Measurements from ENCODE around the gene TJP2.

The TJP2 gene

GRCh38 chr9:69317081-69317480, 143.0 kb downstream of the TJP2 start:
- no peak for DNase-seq (ENCODE audit: low read depth, low spot score)
- Histone ChIP-seq H3K9me3 (ENCODE audit: insufficient read depth, low read length) (peaks cover 43% of the 10 kb centered on the region), H3K36me3 (ENCODE audit: insufficient read depth, insufficient read length, low read length) (no peaks in the 10 kb centered on the region), H3K9ac (ENCODE audit: insufficient read length, low read depth) (no peak overlapping the region), H3K4me1 (ENCODE audit: insufficient read depth, insufficient read length) (no peaks in the 10 kb centered on the region), H3K27me3 (ENCODE audit: insufficient read depth, insufficient read length) (no peaks in the 10 kb centered on the region), H3K4me3 (ENCODE audit: insufficient read length, low read depth) (no peak overlapping the region)
- TF ChIP-seq SUZ12 (IDR thresholded peaks at IDR 0.05; ENCODE audit: extremely low read depth, insufficient read depth, insufficient read length) = no peak
- no peak for TF ChIP-seq YY1 (IDR thresholded peaks at IDR 0.05; ENCODE audit: insufficient read depth, insufficient read length)
- TF ChIP-seq ZNF274 (IDR thresholded peaks at IDR 0.05; ENCODE audit: low read depth, low read length) = no peak

GRCh38 chr9:69317894-69318293, 143.8 kb downstream of the TJP2 start:
- Histone ChIP-seq H3K36me3 (ENCODE audit: insufficient read depth, insufficient read length, low read length) (no peaks in the 10 kb centered on the region), H3K4me1 (ENCODE audit: insufficient read depth, insufficient read length) (no peaks in the 10 kb centered on the region), H3K4me3 (ENCODE audit: insufficient read length, low read depth) (no peak overlapping the region), H3K27me3 (ENCODE audit: insufficient read depth, insufficient read length) (peaks cover 8% of the 10 kb centered on the region), H3K9ac (ENCODE audit: insufficient read length, low read depth) (no peak overlapping the region), H3K9me3 (ENCODE audit: insufficient read depth, low read length) (peaks cover 34% of the 10 kb centered on the region)
- TF ChIP-seq YY1 (IDR thresholded peaks at IDR 0.05; ENCODE audit: insufficient read depth, insufficient read length) (no peak), ZNF274 (IDR thresholded peaks at IDR 0.05; ENCODE audit: low read depth, low read length) (no peak), SUZ12 (IDR thresholded peaks at IDR 0.05; ENCODE audit: extremely low read depth, insufficient read depth, insufficient read length) (no peak)
- DNase-seq (ENCODE audit: low read depth, low spot score) = no peak

- H3K9me3 ChIP-seq (ENCODE audit: insufficient read depth, low read length) = peaks cover 19% of the 10 kb centered on the region
- no peak overlapping the region for H3K4me3 ChIP-seq (ENCODE audit: insufficient read length, low read depth)
- H3K4me1 ChIP-seq (ENCODE audit: insufficient read depth, insufficient read length) = no peaks in the 10 kb centered on the region
- TF ChIP-seq SUZ12 (IDR thresholded peaks at IDR 0.05; ENCODE audit: extremely low read depth, insufficient read depth, insufficient read length) (no peak), YY1 (IDR thresholded peaks at IDR 0.05; ENCODE audit: insufficient read depth, insufficient read length) (no peak), ZNF274 (IDR thresholded peaks at IDR 0.05; ENCODE audit: low read depth, low read length) (no peak)
- DNase-seq (ENCODE audit: low read depth, low spot score) = no peak
- H3K36me3 ChIP-seq (ENCODE audit: insufficient read depth, insufficient read length, low read length) = no peaks in the 10 kb centered on the region
- peaks cover 23% of the 10 kb centered on the region for H3K27me3 ChIP-seq (ENCODE audit: insufficient read depth, insufficient read length)
- no peak overlapping the region for H3K9ac ChIP-seq (ENCODE audit: insufficient read length, low read depth)
Observed at GRCh38 chr9:69319324-69320025, 145.4 kb downstream of the TJP2 start.

GRCh38 chr9:69322256-69322655, 148.2 kb downstream of the TJP2 start:
- Histone ChIP-seq H3K4me1 (ENCODE audit: insufficient read depth, insufficient read length) (no peaks in the 10 kb centered on the region), H3K9me3 (ENCODE audit: insufficient read depth, low read length) (no peaks in the 10 kb centered on the region), H3K27me3 (ENCODE audit: insufficient read depth, insufficient read length) (peaks cover 48% of the 10 kb centered on the region), H3K36me3 (ENCODE audit: insufficient read depth, insufficient read length, low read length) (no peaks in the 10 kb centered on the region), H3K9ac (ENCODE audit: insufficient read length, low read depth) (no peak overlapping the region), H3K4me3 (ENCODE audit: insufficient read length, low read depth) (no peak overlapping the region)
- TF ChIP-seq SUZ12 (IDR thresholded peaks at IDR 0.05; ENCODE audit: extremely low read depth, insufficient read depth, insufficient read length) = no peak
- no peak for TF ChIP-seq ZNF274 (IDR thresholded peaks at IDR 0.05; ENCODE audit: low read depth, low read length)
- no peak for TF ChIP-seq YY1 (IDR thresholded peaks at IDR 0.05; ENCODE audit: insufficient read depth, insufficient read length)
- DNase-seq (ENCODE audit: low read depth, low spot score) = no peak

GRCh38 chr9:69323861-69324260, 149.8 kb downstream of the TJP2 start:
- Histone ChIP-seq H3K4me1 (ENCODE audit: insufficient read depth, insufficient read length) (no peaks in the 10 kb centered on the region), H3K36me3 (ENCODE audit: insufficient read depth, insufficient read length, low read length) (no peaks in the 10 kb centered on the region), H3K27me3 (ENCODE audit: insufficient read depth, insufficient read length) (peaks cover 49% of the 10 kb centered on the region), H3K4me3 (ENCODE audit: insufficient read length, low read depth) (no peak overlapping the region), H3K9ac (ENCODE audit: insufficient read length, low read depth) (no peak overlapping the region), H3K9me3 (ENCODE audit: insufficient read depth, low read length) (no peaks in the 10 kb centered on the region)
- no peak for DNase-seq (ENCODE audit: low read depth, low spot score)
- TF ChIP-seq SUZ12 (IDR thresholded peaks at IDR 0.05; ENCODE audit: extremely low read depth, insufficient read depth, insufficient read length) (no peak), YY1 (IDR thresholded peaks at IDR 0.05; ENCODE audit: insufficient read depth, insufficient read length) (no peak), ZNF274 (IDR thresholded peaks at IDR 0.05; ENCODE audit: low read depth, low read length) (no peak)

Measured in NT2/D1 (cell line).